Left ventricle myocardium inferior (tissue), 1 donor: ENCODE measurements around the gene ALPP. TPM values are rescaled to one million over a fixed set of nuclear protein-coding genes. Genes with fewer than 3 reads are reported as not detected.

ENCODE experiments used
- DNase-seq: peaks from one replicate; pipeline ENCODE4 v3.0.0-alpha.2; 2020
- H3K27ac ChIP-seq: fragments of 200-600 bp; replicated peaks from 2 replicates; pipeline ENCODE4 v1.8.0; 2021
- H3K27me3 ChIP-seq: fragments of 200-600 bp; 2 replicates; pipeline ENCODE4 v1.8.0; 2021; ENCODE audit warnings: low read depth
- H3K36me3 ChIP-seq: fragments of 200-600 bp; 2 replicates; pipeline ENCODE4 v1.8.0; 2021
- H3K4me1 ChIP-seq: fragments of 200-600 bp; 2 replicates; pipeline ENCODE4 v1.8.0; 2021
- H3K4me3 ChIP-seq: fragments of 200-600 bp; 2 replicates; pipeline ENCODE4 v1.8.0; 2021; ENCODE audit warnings: mild to moderate bottlenecking, moderate library complexity
- H3K9me3 ChIP-seq: fragments of 200-600 bp; replicated peaks from 2 replicates; pipeline ENCODE4 v1.8.0; 2021
- CTCF ChIP-seq: fragments of 200-600 bp; IDR thresholded peaks from 2 replicates; pipeline ENCODE4 v1.8.0; 2021; ENCODE audit warnings: antibody characterized with exemption, mild to moderate bottlenecking, borderline replicate concordance
- intact Hi-C: fragments of 100-400 bp; cut with micrococcal nuclease; formaldehyde crosslinking; loops from one replicate; pipeline ENCODE4 v1.11.0; 2022
- total RNA-seq: library from RNA; stranded (reverse); fragmentation: NEBNext Ultra II Directional; extraction: Animal tissue kit (Norgen Biotek cat#: 25700); gene quantifications from one replicate; pipeline ENCODE4 v1.2.1, GENCODE V29; 2021
- donor health status: DM: no; HTN: yes; CAD: no; lungs with severe emphysema.

Gene ALPP
- total RNA-seq, 1 donor from 2014 or later, result not detected

GRCh38 chr2:232351686-232352510 is 26.7 kb upstream of the ALPP start:
- H3K4me1 ChIP-seq, result peaks cover 19% of the 10 kb centered on the region
- no peak overlapping the region for H3K27ac ChIP-seq
- DNase-seq, result no peak
- peak overlapping the region; percentile 17 for H3K4me3 ChIP-seq
- H3K27me3 ChIP-seq, result peaks cover 89% of the 10 kb centered on the region
- no peak for TF ChIP-seq CTCF
- H3K36me3 ChIP-seq, result no peaks in the 10 kb centered on the region
- no peaks in the 10 kb centered on the region for H3K9me3 ChIP-seq
- intact Hi-C loops, result no loop called here

GRCh38 chr2:232352511-232353091 is 25.9 kb upstream of the ALPP start:
- Histone ChIP-seq H3K9me3 (no peaks in the 10 kb centered on the region), H3K27ac (no peak overlapping the region), H3K4me1 (peaks cover 19% of the 10 kb centered on the region), H3K4me3 (peak overlapping the region; percentile 17), H3K27me3 (peaks cover 83% of the 10 kb centered on the region), H3K36me3 (no peaks in the 10 kb centered on the region)
- no peak for TF ChIP-seq CTCF
- intact Hi-C loops, result no loop called here
- no peak for DNase-seq

GRCh38 chr2:232353096-232353495 is 25.5 kb upstream of the ALPP start:
- no peak for TF ChIP-seq CTCF
- H3K4me3 ChIP-seq, result no peak overlapping the region
- no peak for DNase-seq
- H3K4me1 ChIP-seq, result peaks cover 19% of the 10 kb centered on the region
- no peaks in the 10 kb centered on the region for H3K9me3 ChIP-seq
- peaks cover 78% of the 10 kb centered on the region for H3K27me3 ChIP-seq
- no peak overlapping the region for H3K27ac ChIP-seq
- intact Hi-C loops, result no loop called here
- H3K36me3 ChIP-seq, result no peaks in the 10 kb centered on the region

GRCh38 chr2:232353660-232354059 is 24.9 kb upstream of the ALPP start:
- no peak for DNase-seq
- H3K27ac ChIP-seq, result no peak overlapping the region
- peaks cover 72% of the 10 kb centered on the region for H3K27me3 ChIP-seq

GRCh38 chr2:232354069-232354468 is 24.5 kb upstream of the ALPP start:
- H3K4me1 ChIP-seq, result peaks cover 19% of the 10 kb centered on the region
- no peaks in the 10 kb centered on the region for H3K9me3 ChIP-seq
- H3K27ac ChIP-seq, result no peak overlapping the region
- intact Hi-C loops, result no loop called here
- no peak for TF ChIP-seq CTCF
- H3K27me3 ChIP-seq, result peaks cover 68% of the 10 kb centered on the region
- no peak overlapping the region for H3K4me3 ChIP-seq
- no peak for DNase-seq
- no peaks in the 10 kb centered on the region for H3K36me3 ChIP-seq

More at GRCh38 chr2:232353660-232354059, 24.9 kb upstream of the ALPP start:
- intact Hi-C loops, result no loop called here
- Histone ChIP-seq H3K36me3 (no peaks in the 10 kb centered on the region), H3K4me1 (peaks cover 19% of the 10 kb centered on the region), H3K9me3 (no peaks in the 10 kb centered on the region), H3K4me3 (no peak overlapping the region)
- TF ChIP-seq CTCF, result no peak
